NT2/D1 (cell line): ENCODE data around the gene NOC3L.
A peak's percentile ranks its signal among the peaks of the same experiment; 100 is the strongest.

Source experiments
- DNase-seq: peaks from one replicate; pipeline ENCODE4 v3.0.0-alpha.2; 2011; ENCODE audit warnings: low read depth, low spot score
- H3K27me3 ChIP-seq: 2 replicates; pipeline ENCODE4 v1.6.0; 2011; ENCODE audit warnings: mild to moderate bottlenecking; ENCODE audit not compliant: insufficient read length, insufficient read depth
- H3K36me3 ChIP-seq: 2 replicates; pipeline ENCODE4 v1.6.1; 2011; ENCODE audit warnings: mild to moderate bottlenecking, low read length, mixed read lengths; ENCODE audit not compliant: insufficient read depth, insufficient read length
- H3K4me1 ChIP-seq: 2 replicates; pipeline ENCODE4 v1.5.1; 2011; ENCODE audit not compliant: insufficient read depth, insufficient read length
- H3K4me3 ChIP-seq: 2 replicates; pipeline ENCODE4 v1.5.1; 2011; ENCODE audit warnings: low read depth; ENCODE audit not compliant: insufficient read length
- H3K9ac ChIP-seq: 2 replicates; pipeline ENCODE4 v1.6.0; 2011; ENCODE audit warnings: low read depth; ENCODE audit not compliant: insufficient read length
- H3K9me3 ChIP-seq: 2 replicates; pipeline ENCODE4 v1.5.1; 2011; ENCODE audit warnings: mild to moderate bottlenecking, low read length; ENCODE audit not compliant: insufficient read depth
- SUZ12 ChIP-seq: IDR thresholded peaks from 2 replicates; pipeline ENCODE4 v1.6.1; 2011; ENCODE audit not compliant: insufficient read length, insufficient read depth; ENCODE audit errors: extremely low read depth
- YY1 ChIP-seq: IDR thresholded peaks from 2 replicates; pipeline ENCODE4 v1.6.1; 2011; ENCODE audit not compliant: insufficient read length, insufficient read depth
- ZNF274 ChIP-seq: IDR thresholded peaks from 2 replicates; pipeline ENCODE4 v1.6.1; 2011; ENCODE audit warnings: mild to moderate bottlenecking, low read depth, low read length

NOC3L gene

DNA sequence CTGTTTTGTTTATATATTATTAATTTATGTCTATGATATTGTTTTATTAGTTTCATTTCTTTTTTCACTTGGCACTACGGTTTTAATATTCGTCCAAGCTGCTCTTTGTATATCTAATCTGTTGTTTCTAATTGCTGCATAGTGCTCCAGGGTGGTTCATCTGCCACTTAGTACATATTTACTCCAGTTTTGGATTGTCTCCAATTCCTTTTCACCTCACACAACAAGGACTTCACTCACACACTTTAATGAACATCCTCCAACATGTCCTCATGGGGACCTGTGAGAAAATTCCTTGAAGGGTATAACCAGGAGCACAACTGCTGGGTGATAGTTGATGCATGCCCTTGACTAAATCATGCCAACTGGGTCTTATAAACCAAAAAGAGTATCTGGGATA, 14.1 kb upstream of the NOC3L start:
- Histone ChIP-seq H3K4me1 (no peaks in the 10 kb centered on the region), H3K9ac (no peak overlapping the region), H3K4me3 (no peak overlapping the region), H3K27me3 (no peaks in the 10 kb centered on the region), H3K36me3 (no peaks in the 10 kb centered on the region), H3K9me3 (no peaks in the 10 kb centered on the region)
- TF ChIP-seq YY1 = no peak
- no peak for TF ChIP-seq SUZ12
- TF ChIP-seq ZNF274 = no peak
- DNase-seq = no peak

DNA sequence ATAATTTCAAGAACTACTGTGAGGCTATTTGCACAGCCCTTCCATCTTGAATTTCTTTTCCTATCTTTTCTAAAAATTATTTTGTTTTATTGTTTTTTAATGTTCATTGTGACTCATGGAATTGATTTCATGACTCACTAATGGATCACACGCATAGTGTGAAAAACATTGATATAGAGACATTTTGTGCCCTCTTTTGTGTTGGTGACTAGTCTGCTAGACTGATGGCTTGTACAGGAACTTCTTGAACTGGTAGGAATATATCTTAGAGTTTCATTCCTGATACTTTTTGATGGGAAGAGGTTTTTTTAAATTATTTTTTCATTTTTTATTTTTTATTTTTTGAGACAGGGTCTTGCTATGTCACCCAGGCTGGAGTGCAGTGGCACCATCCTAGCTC, 12.6 kb upstream of the NOC3L start:
- no peaks in the 10 kb centered on the region for H3K36me3 ChIP-seq
- no peak for DNase-seq
- H3K9me3 ChIP-seq = no peaks in the 10 kb centered on the region
- no peak overlapping the region for H3K4me3 ChIP-seq
- TF ChIP-seq YY1 (no peak), SUZ12 (no peak), ZNF274 (no peak)
- no peak overlapping the region for H3K9ac ChIP-seq
- no peaks in the 10 kb centered on the region for H3K27me3 ChIP-seq
- H3K4me1 ChIP-seq = no peaks in the 10 kb centered on the region

DNA sequence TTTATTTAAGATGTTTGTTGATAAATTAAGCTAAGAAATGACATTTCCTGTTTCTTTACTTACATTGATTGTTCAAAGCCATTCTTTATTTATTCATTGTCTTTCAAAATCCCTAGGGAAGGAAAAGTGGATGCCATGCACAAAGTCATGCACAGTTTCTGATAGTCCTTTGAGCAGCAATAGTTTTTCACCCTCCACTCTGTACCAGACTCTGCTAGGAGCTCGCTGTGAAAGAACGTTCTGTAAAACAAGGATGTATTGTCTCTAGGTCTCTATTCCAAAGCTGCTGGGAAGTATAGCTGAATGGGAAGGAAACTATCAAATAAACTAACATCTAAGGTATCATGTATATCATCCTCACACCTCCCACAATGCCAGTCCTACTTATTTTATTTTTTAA, 7.8 kb upstream of the NOC3L start:
- Histone ChIP-seq H3K9ac (no peak overlapping the region), H3K4me1 (no peaks in the 10 kb centered on the region), H3K27me3 (no peaks in the 10 kb centered on the region), H3K4me3 (no peak overlapping the region), H3K36me3 (no peaks in the 10 kb centered on the region), H3K9me3 (no peaks in the 10 kb centered on the region)
- no peak for TF ChIP-seq SUZ12
- TF ChIP-seq ZNF274 = no peak
- TF ChIP-seq YY1 = no peak
- DNase-seq = no peak

DNA sequence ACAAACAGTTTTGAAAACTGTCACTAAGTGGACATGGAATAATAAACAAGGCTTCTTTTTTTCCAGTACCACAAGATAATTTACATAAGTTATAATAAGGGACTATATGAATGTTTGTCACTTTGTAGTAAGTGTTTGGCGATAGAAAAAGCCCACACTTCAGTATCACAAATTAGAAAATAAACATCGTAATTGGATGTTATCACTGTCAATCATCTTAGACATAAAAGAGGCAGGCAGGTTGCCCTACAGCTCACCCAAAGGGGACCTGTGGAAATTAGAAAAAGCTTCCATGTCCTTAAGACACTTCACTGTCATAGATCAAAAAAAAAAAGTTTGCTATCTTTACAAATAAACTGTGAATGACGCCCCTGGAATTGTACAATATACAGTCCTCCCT, 3.6 kb upstream of the NOC3L start:
- H3K9me3 ChIP-seq = no peaks in the 10 kb centered on the region
- H3K9ac ChIP-seq = no peak overlapping the region
- no peak for DNase-seq
- H3K36me3 ChIP-seq = peaks cover 2% of the 10 kb centered on the region
- TF ChIP-seq YY1 (no peak), ZNF274 (no peak), SUZ12 (no peak)
- H3K27me3 ChIP-seq = no peaks in the 10 kb centered on the region
- no peak overlapping the region for H3K4me3 ChIP-seq
- no peaks in the 10 kb centered on the region for H3K4me1 ChIP-seq

DNA sequence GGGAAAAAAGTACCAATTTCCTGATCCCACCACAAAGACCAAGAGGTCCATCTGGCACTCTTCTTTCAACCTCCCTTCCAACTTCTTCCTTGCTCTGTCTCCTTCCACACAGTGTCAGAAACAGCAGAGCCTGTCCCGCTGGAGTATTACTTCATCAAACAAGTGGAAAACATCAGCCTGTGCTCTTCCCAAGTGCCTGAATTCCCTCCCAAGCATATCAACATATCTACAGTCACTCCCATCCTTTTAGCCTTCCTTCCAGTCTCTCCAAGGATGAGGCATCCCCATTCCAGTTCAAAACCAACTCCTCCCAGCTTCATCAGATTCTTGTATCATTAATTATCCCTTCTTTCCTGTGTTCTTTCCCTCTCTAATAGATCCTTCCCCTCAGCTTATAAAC, 1.7 kb upstream of the NOC3L start:
- no peak for TF ChIP-seq ZNF274
- no peak for TF ChIP-seq YY1
- no peak for TF ChIP-seq SUZ12
- no peak overlapping the region for H3K4me3 ChIP-seq
- no peaks in the 10 kb centered on the region for H3K27me3 ChIP-seq

DNA sequence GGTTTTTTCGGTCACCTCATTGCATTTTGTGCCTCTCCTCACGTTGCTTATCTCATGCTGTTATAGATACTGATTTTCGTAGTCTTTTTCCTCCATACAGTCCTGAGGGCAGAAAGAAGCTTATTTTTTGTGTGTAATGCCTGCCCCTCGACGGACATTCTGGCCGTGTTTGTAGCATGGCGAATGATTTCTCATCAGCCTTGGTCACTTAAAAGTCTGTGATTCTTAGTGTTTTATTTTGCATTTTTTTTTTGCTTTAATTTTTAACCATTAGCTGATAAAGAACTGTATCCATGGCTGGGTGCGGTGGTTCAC, 469 bp upstream of the NOC3L start:
- H3K4me3 ChIP-seq = no peak overlapping the region
- no peaks in the 10 kb centered on the region for H3K27me3 ChIP-seq
- no peak overlapping the region for H3K9ac ChIP-seq
- H3K36me3 ChIP-seq = peaks cover 24% of the 10 kb centered on the region
- TF ChIP-seq YY1 = no peak
- no peak for TF ChIP-seq ZNF274
- no peak for TF ChIP-seq SUZ12
- no peak for DNase-seq
- no peaks in the 10 kb centered on the region for H3K9me3 ChIP-seq
- no peaks in the 10 kb centered on the region for H3K4me1 ChIP-seq

More for the DNA sequence above, 1.7 kb upstream of the NOC3L start:
- Histone ChIP-seq H3K9me3 (no peaks in the 10 kb centered on the region), H3K4me1 (no peaks in the 10 kb centered on the region), H3K9ac (no peak overlapping the region), H3K36me3 (peaks cover 18% of the 10 kb centered on the region)
- DNase-seq = no peak

DNA sequence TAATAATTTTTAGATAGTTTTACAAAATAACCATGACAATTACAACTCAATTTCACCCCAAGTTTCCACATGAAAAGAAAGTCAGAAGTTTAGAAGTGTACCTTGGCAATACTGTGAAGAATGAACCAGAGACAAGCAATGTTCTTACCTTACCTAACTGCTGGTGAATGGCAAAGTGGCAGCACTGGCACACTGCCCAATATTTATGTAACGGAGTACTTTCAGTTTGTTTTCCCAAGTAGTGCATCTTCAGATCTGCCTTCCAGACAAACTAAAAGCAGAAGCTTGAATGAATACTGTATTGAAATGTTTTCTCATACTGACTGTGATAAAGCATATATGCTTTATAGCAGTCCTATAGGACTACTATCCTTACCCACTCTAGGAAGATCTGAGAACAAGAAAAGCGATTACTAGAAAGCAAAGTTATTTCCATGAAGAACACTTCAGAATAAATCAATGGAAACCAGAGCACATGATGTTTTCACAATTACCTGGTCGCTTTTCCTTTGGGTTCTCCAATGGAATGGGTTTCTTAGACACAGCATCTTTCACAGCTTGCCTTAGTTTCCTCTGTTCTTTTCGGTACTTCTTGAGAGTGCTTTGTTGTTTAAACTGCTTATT, 1.5 kb downstream of the NOC3L start:
- H3K9me3 ChIP-seq = no peaks in the 10 kb centered on the region
- peak overlapping the region; percentile 1 for H3K4me3 ChIP-seq
- no peaks in the 10 kb centered on the region for H3K4me1 ChIP-seq
- no peak for DNase-seq
- H3K36me3 ChIP-seq = peaks cover 40% of the 10 kb centered on the region
- no peaks in the 10 kb centered on the region for H3K27me3 ChIP-seq
- no peak for TF ChIP-seq YY1
- TF ChIP-seq SUZ12 = no peak
- TF ChIP-seq ZNF274 = no peak
- no peak overlapping the region for H3K9ac ChIP-seq
